Upper lobe of left lung (tissue), 6 donors: ENCODE measurements around the gene SLCO3A1. TPM values are rescaled to one million over a fixed set of nuclear protein-coding genes. Genes with fewer than 3 reads are reported as not detected.

Experiments used
- ATAC-seq, 2 donors: fragments of 200-7000 bp; cut with Tn5 transposase; one replicate each; pipeline ENCODE4 v1.9.1; 2022; ENCODE audit warnings: mild to moderate bottlenecking in 2 of 2, moderate library complexity in 2 of 2; ENCODE audit not compliant: low FRiP score in 2 of 2
- DNase-seq, 2 donors: peaks; one replicate each; pipeline ENCODE4 v3.0.0-alpha.2; 2019 to 2020
- H3K27ac ChIP-seq, 4 donors: fragments of 200-600 bp; sonication (generic); one replicate each; pipeline ENCODE4 v1.5.1; 2016 to 2019
- H3K27me3 ChIP-seq, 4 donors: fragments of 200-600 bp; sonication (generic); one replicate each; pipeline ENCODE4 v1.5.1; 2017 to 2019
- H3K36me3 ChIP-seq, 4 donors: fragments of 200-600 bp; sonication (generic); one replicate each; pipeline ENCODE4 v1.5.1; 2016 to 2019
- H3K4me1 ChIP-seq, 4 donors: fragments of 200-600 bp; sonication (generic); one replicate each; pipeline ENCODE4 v1.5.1; 2018 to 2019
- H3K4me3 ChIP-seq, 4 donors: fragments of 200-600 bp; sonication (generic); one replicate each; pipeline ENCODE4 v1.5.1; 2017 to 2019; ENCODE audit warnings: mild to moderate bottlenecking in 2 of 4, moderate library complexity in 1 of 4
- H3K9me3 ChIP-seq, 4 donors: fragments of 200-600 bp; sonication (generic); one replicate each; pipeline ENCODE4 v1.5.1; 2018 to 2019
- CTCF ChIP-seq, 6 experiments: fragments of 450-650 bp in 4 of 6; fragments of 200-600 bp in 2 of 6; sonication (generic) in 2 of 6; IDR thresholded peaks; one replicate each; pipeline ENCODE4 v1.5.1; 2016 to 2019; ENCODE audit warnings: antibody characterized with exemption in 6 of 6
- EP300 ChIP-seq, 4 donors: sonication (generic); formaldehyde crosslinking; IDR thresholded peaks; one replicate each; pipeline ENCODE4 v1.5.1; 2017; ENCODE audit warnings: antibody characterized with exemption in 4 of 4, control low read depth in 2 of 4
- POLR2A ChIP-seq, 4 donors: fragments of 450-650 bp; IDR thresholded peaks; one replicate each; pipeline ENCODE4 v1.5.1; 2016 to 2017; ENCODE audit warnings: antibody characterized with exemption in 4 of 4, mild to moderate bottlenecking in 2 of 4
- POLR2AphosphoS5 ChIP-seq, 2 donors: sonication (generic); formaldehyde crosslinking; IDR thresholded peaks; one replicate each; pipeline ENCODE4 v1.5.1; 2017; ENCODE audit warnings: antibody characterized with exemption in 2 of 2
- WGBS, 2 donors: methylation state at CpG; one replicate each; pipeline ENCODE4 v1.1.5; 2017 to 2018; 5-methylcytosine and 5-hydroxymethylcytosine counted together
- total RNA-seq, 6 donors: library from RNA; depleted of rRNA in 4 of 6; stranded (reverse); fragments of >200 nt in 4 of 6; gene quantifications; one replicate each; pipeline versions ENCODE4 v1.1.0 to v1.2.1, GENCODE V29; 2016 to 2021
- donor health status: DM: no; HTN: no; CAD: no; lungs with moderate emphysema.
- donor health status: DM: no; HTN: yes; CAD: no; lungs with severe emphysema.

Gene SLCO3A1
- total RNA-seq, 6 donors from 2014 or later, result 29.3 to 56.6 (median 46.7) TPM

- DNase-seq, result no peak
- Histone ChIP-seq H3K4me3 (no peak overlapping the region), H3K27ac (no peak overlapping the region), H3K36me3 (no peaks in the 10 kb centered on the region), H3K4me1 (peaks cover 17 to 35% (median 26%) of the 10 kb centered on the region in 4 donors), H3K9me3 (no peaks in the 10 kb centered on the region), H3K27me3 (no peaks in the 10 kb centered on the region)
- peak in 1 of 2 donors; percentile 78 for ATAC-seq
- WGBS, 2 donors, result 86 to 96% methylated on average over 7 of the region's 7 CpGs
- TF ChIP-seq CTCF (IDR thresholded peaks at IDR 0.05), result peak in 3 of 6 experiments; percentile 13 to 26 (median 22)
- no peak for TF ChIP-seq EP300 (IDR thresholded peaks at IDR 0.05)
Measured at GRCh38 chr15:91885714-91886270, 32.3 kb downstream of the SLCO3A1 start.

GRCh38 chr15:91886878-91887277 lies 33.4 kb downstream of the SLCO3A1 start:
- no peak for TF ChIP-seq EP300 (IDR thresholded peaks at IDR 0.05)
- no peak for TF ChIP-seq POLR2A (IDR thresholded peaks at IDR 0.05)
- TF ChIP-seq POLR2AphosphoS5 (IDR thresholded peaks at IDR 0.05), result no peak
- TF ChIP-seq CTCF (IDR thresholded peaks at IDR 0.05), result no peak
- no peaks in the 10 kb centered on the region for H3K36me3 ChIP-seq
- H3K4me1 ChIP-seq, result peaks cover 20 to 33% (median 27%) of the 10 kb centered on the region in 4 donors
- H3K9me3 ChIP-seq, result no peaks in the 10 kb centered on the region
- no peak overlapping the region for H3K27ac ChIP-seq
- H3K27me3 ChIP-seq, result no peaks in the 10 kb centered on the region
- 75 to 77% methylated on average over 3 of the region's 3 CpGs for WGBS, 2 donors
- no peak for DNase-seq
- H3K4me3 ChIP-seq, result no peak overlapping the region
- no peak for ATAC-seq

GRCh38 chr15:91887321-91887720 lies 33.8 kb downstream of the SLCO3A1 start:
- no peak for DNase-seq
- H3K36me3 ChIP-seq, result no peaks in the 10 kb centered on the region
- no peak overlapping the region for H3K4me3 ChIP-seq
- WGBS, 2 donors, result 90 to 94% methylated on average over 6 of the region's 6 CpGs
- no peaks in the 10 kb centered on the region for H3K27me3 ChIP-seq
- TF ChIP-seq POLR2A (IDR thresholded peaks at IDR 0.05) (no peak), CTCF (IDR thresholded peaks at IDR 0.05) (no peak), EP300 (IDR thresholded peaks at IDR 0.05) (no peak), POLR2AphosphoS5 (IDR thresholded peaks at IDR 0.05) (no peak)
- no peak overlapping the region for H3K27ac ChIP-seq
- H3K9me3 ChIP-seq, result no peaks in the 10 kb centered on the region
- ATAC-seq, result no peak
- H3K4me1 ChIP-seq, result peaks cover 25 to 31% (median 27%) of the 10 kb centered on the region in 4 donors

- 55 to 58% methylated on average over 5 of the region's 5 CpGs for WGBS, 2 donors
- peak in 1 of 2 donors; percentile 51 for ATAC-seq
- H3K27ac ChIP-seq, result no peak overlapping the region
Measured at GRCh38 chr15:91887921-91888373, 34.4 kb downstream of the SLCO3A1 start.

More at GRCh38 chr15:91887921-91888373, 34.4 kb downstream of the SLCO3A1 start:
- Histone ChIP-seq H3K9me3 (no peaks in the 10 kb centered on the region), H3K4me1 (peaks cover 20 to 28% (median 26%) of the 10 kb centered on the region in 4 donors), H3K36me3 (no peaks in the 10 kb centered on the region), H3K4me3 (no peak overlapping the region), H3K27me3 (no peaks in the 10 kb centered on the region)
- TF ChIP-seq EP300 (IDR thresholded peaks at IDR 0.05), result no peak
- no peak for TF ChIP-seq POLR2A (IDR thresholded peaks at IDR 0.05)
- no peak for TF ChIP-seq POLR2AphosphoS5 (IDR thresholded peaks at IDR 0.05)
- no peak for TF ChIP-seq CTCF (IDR thresholded peaks at IDR 0.05)
- DNase-seq, result no peak
